Amniotic epithelial cell (primary cell): ENCODE measurements around the gene TMEM198.
A peak's percentile ranks its signal among the peaks of the same experiment; 100 is the strongest.

Experiments
- DNase-seq: peaks from one replicate; pipeline ENCODE4 v3.0.0-alpha.2; 2010; ENCODE audit warnings: low read depth

Gene TMEM198

DNA sequence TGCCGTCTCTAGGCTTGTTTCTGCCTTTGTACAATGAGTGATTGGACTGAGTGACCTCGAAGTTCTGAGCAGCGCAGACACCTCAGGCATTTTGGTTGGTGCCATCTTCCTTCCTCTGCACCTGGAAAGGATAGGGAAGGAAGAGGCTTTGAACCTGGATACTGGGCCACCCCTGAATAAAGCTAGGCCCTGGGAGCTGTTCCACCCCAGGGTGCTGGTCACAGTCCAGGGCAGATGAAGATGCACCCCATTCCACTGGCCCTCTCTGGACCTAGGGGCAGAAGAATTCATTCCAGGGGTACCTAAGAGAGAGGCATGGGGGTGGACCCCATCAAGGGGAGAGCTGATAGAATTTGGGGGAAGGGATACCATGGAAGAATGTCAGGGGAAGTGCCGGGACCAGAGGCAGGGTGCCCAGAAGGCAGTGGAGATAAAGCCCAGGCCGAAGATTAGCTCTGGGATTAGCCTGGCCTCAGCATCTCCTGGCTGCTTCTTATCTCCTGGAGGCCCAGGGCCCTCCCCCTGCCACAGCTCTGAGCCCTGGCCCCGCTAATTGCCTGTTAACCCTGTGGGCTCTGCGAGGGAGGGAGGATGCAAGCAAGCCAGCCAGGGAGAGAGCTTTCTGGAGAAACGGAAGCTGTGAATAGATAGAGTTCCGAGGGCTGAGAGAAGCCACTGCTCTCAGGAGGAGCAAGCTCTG is 18.1 kb upstream of the TMEM198 start:
- DNase-seq: peak; percentile 86

DNA sequence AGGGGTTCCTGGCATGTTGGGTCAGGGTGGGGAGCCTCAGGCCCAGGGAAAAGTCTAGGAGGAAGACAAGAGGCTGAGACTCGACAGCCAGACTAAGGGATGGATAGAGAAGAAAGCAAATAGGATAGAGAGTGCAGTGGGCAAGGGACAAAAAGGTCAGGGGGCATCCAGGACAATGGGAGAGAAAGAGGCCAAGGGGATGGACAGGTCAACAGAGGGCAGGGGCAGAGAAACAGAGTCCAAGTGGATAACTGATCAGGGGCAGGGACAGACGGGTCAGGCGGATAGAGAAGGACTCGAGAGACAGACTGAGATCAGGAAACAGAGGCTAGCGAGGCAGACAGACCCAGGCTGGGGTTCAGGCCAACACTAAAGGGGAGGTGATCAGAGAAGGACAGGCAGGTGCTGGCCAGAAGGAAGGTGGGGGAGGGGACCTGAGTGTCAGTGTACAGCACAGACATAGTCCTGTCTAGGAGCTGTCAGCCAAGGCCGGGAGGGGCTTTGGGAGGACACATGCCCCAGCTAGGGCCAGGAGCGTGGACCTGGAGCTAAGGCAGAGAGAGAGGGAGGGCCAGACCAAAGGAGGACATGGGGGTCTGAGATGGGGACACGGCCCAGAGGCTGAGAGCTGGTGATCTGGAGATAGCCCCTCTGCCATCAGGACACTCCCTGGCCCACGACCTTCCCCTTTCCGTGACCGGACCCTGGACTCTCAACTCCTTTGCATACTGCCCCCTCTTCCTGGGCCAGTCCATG is 17.3 kb upstream of the TMEM198 start:
- no peak for DNase-seq

DNA sequence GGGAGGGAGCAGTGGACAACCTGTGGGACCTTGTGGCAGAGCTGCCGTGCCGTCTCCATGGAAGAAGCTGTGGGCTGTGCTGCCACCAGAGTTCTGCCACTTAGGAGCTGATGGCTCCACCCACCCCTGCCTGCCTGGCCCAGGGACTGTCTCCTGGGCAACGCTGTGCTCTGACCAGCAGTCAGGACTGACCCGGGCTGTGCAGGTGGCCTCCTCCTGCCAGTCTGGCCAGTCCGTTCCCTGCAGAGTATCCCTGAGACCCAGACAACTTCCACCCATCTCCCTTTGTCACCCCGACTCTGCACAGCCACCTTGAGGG is 16.8 kb upstream of the TMEM198 start:
- DNase-seq: no peak

DNA sequence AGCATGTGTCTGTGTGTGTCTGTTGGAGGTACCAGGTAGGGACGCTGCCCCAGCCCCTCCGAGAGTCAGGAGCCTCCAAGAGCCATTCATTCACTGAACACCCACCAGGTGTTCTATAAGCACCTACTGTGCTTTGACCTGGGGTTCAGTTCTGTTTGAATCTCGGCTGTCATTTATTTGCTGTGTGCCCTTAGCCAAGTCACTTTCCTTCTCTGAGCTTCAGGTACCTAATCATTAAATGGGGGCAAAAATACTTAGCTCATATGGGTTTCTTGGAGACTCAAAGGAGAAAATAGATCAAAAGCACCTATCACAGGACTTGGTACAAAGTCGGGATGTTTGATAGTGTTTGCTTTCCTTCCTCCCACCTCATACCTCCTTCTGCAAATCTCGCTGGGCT is 16.4 kb upstream of the TMEM198 start:
- no peak for DNase-seq

DNA sequence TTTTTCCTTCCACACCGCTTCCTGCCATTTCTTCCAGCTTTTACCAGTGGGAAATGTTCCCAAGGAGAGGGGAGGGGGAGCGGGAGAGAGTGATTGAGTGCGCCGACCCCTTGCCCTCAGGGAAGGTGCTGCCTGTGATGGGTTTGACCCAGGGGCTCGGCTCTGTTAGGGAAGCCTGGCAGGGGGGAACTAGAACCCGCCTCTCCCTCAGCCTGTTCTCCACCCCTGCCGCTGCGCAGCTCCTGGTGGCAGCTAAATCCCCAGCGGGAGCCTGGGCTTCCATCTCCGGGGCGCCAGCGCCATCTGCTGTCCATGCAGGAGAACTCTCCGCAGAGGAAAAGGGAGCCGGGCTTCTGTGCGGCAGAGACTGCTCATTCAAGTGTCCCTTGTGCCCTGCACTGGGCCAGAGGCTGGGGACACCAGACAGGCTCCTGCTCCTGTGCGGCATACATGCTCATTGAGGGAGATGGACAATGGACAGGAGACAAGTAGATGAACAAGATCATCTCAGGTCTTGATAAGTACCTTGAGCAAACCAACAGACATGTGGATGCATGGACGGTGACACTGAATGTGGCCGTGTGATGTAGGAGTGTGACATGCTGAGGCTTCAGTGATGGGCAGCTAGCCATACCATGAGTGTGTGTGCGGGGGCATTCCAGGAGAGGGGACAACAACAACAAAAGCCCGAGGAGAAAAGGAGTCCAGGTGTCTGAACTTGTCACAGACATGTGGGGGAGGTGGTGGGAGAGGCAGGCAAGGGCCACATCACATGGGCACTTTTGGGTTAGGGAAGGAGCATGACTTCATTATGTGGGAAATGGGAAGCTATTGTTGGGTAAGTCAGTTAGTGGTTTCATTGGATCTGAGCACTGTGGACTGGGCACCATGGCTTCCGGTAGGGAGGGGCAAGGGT is 13.5 kb upstream of the TMEM198 start:
- DNase-seq: peak; percentile 68

DNA sequence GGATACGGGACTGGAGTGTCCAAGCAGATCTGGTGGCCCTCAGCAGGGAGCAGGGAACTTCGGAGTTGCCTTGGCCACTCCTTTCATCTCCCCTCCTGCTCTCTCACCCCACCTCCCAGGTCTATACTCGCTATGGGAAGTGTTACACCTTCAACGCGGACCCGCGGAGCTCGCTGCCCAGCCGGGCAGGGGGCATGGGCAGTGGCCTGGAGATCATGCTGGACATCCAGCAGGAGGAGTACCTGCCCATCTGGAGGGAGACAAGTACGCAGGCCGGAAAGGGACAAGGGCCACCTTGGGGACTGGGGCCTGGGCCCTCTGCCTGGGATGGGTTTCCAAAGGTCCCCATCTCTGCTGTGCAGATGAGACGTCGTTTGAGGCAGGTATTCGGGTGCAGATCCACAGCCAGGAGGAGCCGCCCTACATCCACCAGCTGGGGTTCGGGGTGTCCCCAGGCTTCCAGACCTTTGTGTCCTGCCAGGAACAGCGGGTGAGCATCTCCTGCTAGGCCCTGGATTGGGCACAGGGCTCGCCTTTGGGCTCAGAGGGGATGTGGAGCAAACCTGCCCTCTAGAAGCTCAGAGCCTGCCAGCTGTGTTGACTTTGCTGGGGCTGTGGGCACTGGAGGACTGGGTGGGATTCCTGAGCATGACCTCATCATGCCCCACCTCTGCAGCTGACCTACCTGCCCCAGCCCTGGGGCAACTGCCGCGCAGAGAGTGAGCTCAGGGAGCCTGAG is 12.0 kb upstream of the TMEM198 start:
- no peak for DNase-seq

DNA sequence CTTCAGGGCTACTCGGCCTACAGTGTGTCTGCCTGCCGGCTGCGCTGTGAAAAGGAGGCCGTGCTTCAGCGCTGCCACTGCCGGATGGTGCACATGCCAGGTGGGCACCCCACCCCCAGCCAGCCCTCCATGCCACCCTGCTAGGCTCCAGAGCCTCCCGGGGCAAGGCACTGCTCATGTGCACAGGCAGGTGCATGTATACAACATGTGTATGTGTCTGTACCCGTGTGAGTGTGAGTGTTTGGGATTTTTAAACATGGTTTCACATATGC is 11.5 kb upstream of the TMEM198 start:
- DNase-seq: no peak

DNA sequence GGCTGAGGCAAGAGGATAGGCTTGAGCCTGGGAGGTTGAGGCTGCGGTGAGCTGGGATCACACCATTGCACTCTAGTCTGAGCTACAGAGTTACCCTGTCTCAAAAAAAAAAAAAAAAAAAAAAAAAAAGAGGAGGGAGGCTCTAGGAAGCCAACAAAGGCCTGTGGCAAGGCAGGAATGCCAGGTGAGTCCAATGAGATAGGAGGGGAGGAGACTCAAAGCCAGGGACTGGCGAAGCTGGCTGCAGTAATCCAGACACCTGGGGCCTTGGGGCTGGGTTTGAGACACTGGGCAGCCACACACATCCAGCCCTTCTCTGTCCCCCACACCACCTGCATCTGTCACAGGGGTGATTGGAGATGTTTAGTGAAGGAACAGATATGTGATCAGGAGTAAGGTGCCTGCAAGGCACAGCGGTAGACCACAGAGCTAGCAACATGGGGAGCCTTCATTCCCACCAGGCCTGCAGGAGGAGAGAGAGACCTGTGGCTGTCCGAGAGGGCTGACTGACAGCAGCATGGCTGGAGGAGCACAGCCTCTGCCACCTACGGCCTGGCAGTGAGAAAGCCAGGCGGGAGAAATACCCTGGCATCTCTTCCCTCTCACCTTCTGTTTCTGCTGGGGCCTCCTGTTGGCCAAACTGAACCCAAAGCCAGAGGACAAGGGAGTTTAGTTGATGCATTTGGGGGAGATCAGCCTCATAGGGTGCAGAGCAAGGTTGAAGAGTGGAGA is 9.7 kb upstream of the TMEM198 start:
- DNase-seq: no peak

DNA sequence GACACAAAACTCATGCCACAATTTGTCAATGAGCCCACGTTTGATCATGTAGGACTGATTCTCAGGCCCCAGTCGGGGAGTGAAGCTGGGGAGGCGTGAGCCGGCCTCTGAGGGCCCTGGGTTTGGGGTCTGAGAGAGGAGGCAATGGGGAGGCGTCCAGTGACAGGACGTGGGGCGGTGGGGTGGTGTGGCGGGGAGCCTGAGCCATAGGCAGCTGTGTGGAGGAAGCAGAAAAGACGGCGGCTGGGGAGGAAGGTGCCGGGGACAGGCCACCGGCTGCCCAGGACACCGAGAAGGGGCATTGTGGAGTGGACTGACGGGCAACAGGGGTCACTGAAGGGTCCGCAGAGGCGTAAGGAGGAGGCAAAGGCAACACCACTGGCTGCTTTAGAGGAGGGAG is 7.4 kb upstream of the TMEM198 start:
- no peak for DNase-seq

DNA sequence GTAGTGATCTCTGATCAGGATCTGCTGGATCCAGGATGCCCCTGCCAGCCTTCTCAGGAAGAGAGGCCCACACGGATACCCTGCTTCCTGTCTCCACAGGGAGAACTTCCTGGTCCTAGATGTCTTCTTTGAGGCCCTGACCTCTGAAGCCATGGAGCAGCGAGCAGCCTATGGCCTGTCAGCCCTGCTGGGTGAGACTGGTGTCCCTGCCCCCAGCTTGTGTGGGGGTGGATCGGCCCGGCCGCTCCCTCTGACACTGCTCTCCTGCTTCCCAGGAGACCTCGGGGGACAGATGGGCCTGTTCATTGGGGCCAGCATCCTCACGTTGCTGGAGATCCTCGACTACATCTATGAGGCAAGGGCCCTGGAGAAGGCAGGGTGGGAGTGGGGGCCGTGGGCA is 6.9 kb upstream of the TMEM198 start:
- no peak for DNase-seq

DNA sequence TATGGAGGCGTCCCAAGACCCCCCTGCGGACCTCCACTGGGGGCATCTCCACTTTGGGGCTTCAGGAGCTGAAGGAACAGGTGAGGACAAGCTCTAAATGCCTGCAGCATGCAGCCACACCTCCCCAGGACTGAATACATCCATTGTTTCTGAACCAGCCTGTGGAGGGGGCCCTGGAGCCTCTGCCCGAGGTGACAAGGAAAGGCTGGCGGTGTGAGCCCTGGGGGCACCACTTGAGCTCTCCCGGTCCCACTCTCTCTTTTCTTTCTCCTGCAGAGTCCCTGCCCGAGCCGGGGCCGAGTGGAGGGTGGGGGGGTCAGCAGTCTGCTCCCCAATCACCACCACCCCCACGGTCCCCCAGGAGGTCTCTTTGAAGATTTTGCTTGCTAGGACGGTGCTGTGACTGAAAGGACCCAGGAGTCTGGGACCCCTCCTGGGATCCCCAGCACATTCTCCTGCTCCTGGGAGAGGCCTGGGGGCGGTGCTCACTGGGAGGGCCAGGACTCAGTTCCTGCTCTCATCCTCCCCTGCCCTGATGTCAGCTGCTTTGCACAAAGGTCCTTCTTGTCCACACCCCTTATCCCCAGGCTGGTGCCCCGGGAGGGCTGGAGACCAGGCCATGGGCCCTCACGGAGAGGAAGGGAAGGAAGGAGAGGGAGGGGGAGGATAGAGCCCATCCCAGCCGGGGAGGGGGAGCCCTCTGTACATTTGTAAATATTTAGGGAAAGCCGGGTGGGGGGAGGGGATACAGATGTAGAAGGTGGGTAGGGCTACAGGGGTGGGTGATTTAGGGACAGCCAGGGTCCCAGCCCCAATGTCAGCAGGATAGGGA is 6.0 kb upstream of the TMEM198 start:
- no peak for DNase-seq

DNA sequence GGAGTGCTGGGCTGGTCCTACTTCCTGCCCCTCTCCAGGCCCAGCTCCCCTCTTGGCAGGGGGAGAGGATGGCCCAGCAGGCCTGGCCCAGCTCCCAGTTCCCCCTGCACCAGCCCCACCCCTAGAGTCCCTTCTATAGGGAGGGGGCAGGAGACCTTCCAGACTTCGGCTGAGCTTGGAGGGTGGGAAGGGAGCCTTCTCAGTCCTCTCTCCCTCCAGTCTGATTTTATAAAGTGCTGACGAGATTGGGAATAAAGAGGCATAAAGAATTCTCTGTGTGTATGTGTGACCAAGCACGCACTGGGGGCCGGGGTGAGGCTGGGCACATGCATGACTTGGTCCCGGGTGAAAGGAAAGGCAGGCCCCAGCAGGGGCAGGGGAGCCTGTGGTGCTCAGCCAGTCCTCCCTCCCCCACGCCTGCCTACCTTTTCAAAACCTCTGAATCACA is 5.3 kb upstream of the TMEM198 start:
- peak; percentile 31 for DNase-seq

DNA sequence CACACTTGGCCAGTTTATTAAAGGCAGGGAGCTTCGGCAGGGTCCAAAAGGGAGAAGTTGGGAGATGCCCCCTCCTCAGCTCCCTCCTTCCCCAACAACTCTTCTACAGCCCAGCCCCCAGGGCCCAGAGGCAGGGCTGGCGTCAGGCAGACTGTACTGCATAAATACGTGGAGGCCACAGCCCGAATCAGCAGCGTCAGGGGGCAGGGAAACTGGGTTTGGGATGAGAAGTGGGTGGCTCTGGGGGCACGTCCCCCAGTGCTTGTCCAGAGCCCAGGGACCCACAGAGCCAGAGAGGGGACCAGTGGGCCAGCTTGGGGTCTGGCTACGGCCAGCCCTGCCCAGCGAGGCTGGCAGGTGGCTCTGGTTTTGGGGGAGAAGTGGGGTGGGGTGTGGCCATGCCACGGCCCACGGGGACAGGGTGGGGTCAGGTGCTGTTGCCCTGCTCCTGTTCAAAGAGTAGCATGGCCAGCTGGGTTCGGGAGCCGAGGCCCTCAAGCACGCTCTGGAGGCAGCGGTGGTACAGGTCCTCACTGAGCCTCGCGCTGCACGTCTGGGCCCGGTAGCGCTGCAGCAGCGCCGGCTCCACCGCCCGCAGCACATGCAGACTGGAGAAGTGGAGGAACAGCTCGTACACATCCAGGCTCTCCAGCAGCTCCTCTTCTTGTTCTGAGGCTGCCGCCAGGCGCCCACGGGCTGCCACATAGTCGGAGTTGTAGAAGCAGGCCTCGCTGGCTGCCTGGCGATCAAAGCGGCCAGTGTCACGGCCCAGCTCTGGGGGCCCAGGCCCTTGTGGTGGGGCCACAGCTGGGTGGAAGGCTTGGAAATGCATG is 4.7 kb upstream of the TMEM198 start:
- DNase-seq: no peak

DNA sequence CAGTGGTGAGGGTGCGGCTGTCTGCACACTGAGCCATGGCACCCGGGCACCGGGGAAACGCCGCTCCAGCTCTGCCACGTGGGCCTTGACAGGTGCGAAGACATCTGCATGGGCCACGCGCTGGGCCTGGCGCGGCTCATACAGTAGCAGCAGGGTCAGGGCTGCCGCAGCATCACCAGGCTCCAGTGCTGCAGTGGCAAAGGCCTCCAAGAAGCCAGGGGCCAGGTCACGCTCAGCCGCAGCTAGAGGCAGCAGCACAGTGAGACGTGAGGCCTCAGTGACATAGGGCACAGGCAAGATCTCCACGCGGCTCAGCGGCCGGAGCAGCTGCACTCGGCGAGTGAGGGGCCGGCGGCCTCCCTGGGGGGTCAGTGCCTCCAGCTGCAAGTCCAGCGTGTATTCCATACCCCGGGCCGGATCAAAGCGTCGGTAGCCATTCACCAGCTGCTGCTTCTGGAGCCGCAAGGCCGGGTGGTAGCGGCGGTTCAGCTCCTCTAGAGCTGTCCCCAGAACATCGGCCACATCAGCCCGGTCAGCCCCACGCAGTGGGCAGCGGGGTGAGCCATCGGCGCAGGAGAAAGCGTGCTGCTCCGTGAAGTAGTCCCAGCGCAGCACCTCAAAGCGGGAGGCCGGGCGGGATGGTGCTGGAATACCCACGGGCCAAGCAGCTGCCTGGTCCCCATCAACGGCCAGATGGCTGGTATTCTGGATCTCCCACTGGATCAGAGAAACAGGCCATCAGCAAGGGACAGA is 3.7 kb upstream of the TMEM198 start:
- no peak for DNase-seq

DNA sequence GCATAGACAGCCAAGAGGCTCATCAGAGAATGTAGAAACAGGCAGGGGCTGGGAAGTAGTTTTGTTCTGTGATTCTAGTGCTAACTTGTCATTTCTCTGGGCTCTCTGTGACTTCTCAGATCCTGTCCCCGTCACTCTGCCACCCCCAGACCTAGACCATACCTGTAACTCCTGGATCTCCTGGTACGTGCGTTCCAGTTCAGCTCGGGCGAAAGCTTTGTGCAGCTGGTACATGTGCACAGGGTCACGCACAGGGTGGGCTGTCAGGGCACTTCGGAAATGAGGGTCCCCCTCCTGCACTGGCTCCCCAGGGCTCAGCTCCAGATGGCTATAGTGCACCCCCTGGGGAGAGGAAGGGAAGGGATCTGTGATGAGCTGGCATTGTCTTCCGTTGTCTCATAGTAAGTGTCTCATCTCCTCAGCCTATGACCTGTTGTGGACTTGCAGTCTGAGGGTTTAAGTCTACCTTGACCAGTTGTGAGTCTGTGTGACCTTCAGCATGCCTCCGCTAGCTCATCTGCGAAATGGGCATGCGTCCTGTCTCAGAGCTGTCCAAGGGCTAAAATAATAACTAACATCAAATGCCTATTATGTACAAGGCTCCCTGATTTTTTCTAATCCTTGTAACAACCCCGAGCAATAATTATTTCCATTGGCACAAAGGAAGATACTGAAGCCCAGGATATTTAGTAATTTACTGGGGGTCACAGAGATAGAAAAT is 2.9 kb upstream of the TMEM198 start:
- no peak for DNase-seq

DNA sequence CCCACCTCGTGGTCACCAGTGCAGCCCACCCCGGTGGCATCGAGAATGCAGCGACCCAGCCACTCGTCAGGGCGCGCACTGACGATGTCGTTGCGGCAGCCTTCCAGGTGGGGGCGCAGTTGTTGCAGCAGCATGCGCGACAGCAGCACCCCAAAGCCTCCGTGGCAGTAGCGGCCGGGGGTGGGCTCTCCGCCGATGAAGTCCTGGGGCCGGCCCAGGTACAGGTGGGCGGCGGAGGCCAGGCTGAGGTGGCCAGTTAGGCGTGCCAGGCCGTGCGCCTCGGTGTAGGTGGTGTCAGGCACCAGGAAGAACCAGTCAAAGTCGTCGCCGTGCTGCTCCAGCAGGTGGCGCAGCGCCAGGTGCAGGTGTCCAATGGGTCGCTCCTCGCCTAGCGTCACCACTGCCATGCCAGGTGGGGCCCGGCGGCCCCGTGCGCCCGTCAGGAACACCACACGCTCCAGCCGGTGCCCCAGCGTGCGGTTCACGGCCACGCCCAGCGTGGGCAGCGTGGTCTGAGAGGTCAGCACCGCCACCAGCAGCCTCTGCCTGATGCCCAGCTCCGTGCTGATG is 2.1 kb upstream of the TMEM198 start:
- peak; percentile 52 for DNase-seq

DNA sequence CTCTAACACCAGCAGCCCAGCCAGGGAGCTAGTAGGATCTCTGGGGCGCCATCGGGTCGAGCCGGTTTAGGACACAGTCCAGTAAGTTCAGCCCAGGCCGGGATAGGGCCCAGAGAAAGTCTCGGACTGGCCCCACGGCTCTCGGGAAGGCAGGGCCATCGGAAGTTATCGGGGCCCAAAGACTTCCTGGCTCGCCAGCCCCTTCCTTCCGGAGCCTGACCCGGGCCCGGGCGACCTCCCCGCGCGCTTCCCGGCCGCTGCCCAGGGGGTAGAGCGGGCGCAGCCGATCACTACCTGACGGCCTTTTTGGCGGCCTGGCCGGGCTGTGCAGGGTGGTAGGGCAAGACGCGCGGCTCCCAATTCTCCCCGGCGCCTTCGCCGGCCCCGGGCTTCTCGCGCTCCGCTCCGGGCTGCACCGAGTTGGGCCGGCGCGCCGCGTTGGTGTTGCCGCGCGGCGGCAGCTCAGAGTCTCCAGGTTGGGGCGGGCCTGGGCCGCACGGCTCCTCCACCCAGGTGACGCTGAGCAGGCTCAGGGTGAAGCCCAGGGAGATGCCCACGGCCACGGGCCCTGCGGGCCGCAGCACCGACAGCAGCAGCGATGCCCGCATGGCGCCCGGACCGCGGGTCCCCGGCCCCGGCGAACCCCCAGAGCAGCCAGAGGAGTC is 765 bp upstream of the TMEM198 start:
- no peak for DNase-seq

DNA sequence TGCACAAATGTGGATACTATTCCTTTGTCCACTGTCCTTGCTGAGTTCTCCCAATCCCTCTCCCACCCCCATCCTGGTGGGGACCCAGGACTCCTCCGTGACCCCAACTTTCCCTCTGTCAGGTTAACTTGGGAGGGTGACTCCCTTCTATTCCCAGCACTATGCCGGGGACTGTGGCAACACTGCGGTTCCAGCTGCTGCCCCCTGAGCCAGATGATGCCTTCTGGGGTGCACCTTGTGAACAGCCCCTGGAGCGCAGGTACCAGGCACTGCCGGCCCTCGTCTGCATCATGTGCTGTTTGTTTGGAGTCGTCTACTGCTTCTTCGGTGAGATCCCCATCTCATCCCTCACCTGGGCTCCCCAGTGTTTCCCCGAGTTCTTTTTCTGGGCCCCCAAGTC is 739 bp downstream of the TMEM198 start:
- no peak for DNase-seq
